Neural cell (in vitro differentiated cells): ENCODE measurements around the gene DPEP1. TPM values are rescaled to one million over a fixed set of nuclear protein-coding genes. Genes with fewer than 3 reads are reported as not detected.
"Not testable (repeated sequence)": the region's sequence is repeated elsewhere in the genome, so short reads cannot be mapped to it uniquely, and the experiment has no call there.

Source experiments
- H2AFZ ChIP-seq: fragments of 200-600, 300-800 bp; sonication (generic), shearing (Covaris generic); 2 replicates; pipeline ENCODE4 v1.6.0; 2014; ENCODE audit warnings: low read depth, mild to moderate bottlenecking, antibody characterized with exemption, low read length, moderate library complexity
- H3F3A ChIP-seq: fragments of 200-600 bp; shearing (Covaris generic); 2 replicates; pipeline ENCODE4 v1.6.1; 2016; ENCODE audit warnings: mild to moderate bottlenecking, moderate library complexity, mixed read lengths, antibody characterized with exemption, low read length; ENCODE audit not compliant: insufficient read depth, poor library complexity, severe bottlenecking
- H3K27ac ChIP-seq: fragments of 200-600, 300-800 bp; sonication (generic), shearing (Covaris generic); 2 replicates; pipeline ENCODE4 v1.5.1; 2014; ENCODE audit warnings: mild to moderate bottlenecking, low read length, moderate library complexity
- H3K27me3 ChIP-seq: fragments of 300-800, 200-600 bp; sonication (generic), shearing (Covaris generic); 2 replicates; pipeline ENCODE4 v1.6.0; 2014; ENCODE audit warnings: mild to moderate bottlenecking, low read depth, low read length, moderate library complexity; ENCODE audit not compliant: insufficient read depth
- H3K36me3 ChIP-seq: fragments of 300-800, 200-600 bp; sonication (generic), shearing (Covaris generic); 2 replicates; pipeline ENCODE4 v1.5.1; 2014; ENCODE audit warnings: mild to moderate bottlenecking, antibody characterized with exemption, low read length, moderate library complexity; ENCODE audit not compliant: insufficient read depth
- H3K4me2 ChIP-seq: fragments of 300-800, 200-600 bp; sonication (generic), shearing (Covaris generic); 2 replicates; pipeline ENCODE4 v1.6.0; 2014; ENCODE audit warnings: mild to moderate bottlenecking, low read length
- H3K4me3 ChIP-seq: fragments of 300-800, 200-600 bp; sonication (generic), shearing (Covaris generic); 2 replicates; pipeline ENCODE4 v1.5.1; 2014; ENCODE audit warnings: mild to moderate bottlenecking, low read length, moderate library complexity
- H3K79me2 ChIP-seq: fragments of 200-600 bp; shearing (Covaris generic); replicated peaks from 2 replicates; pipeline ENCODE4 v1.6.0; 2014; ENCODE audit warnings: mild to moderate bottlenecking, low read length, moderate library complexity; ENCODE audit not compliant: insufficient read depth
- H3K9ac ChIP-seq: fragments of 300-800, 200-600 bp; sonication (generic), shearing (Covaris generic); 2 replicates; pipeline ENCODE4 v1.6.1; 2016; ENCODE audit warnings: mild to moderate bottlenecking, low read length, mixed read lengths
- H3K9me2 ChIP-seq: fragments of 200-600 bp; shearing (Covaris generic); 2 replicates; pipeline ENCODE4 v1.6.1; 2016; ENCODE audit warnings: mild to moderate bottlenecking, low read length, mixed read lengths; ENCODE audit not compliant: insufficient read depth
- H3K9me3 ChIP-seq: fragments of 200-600, 300-800 bp; sonication (generic), shearing (Covaris generic); 2 replicates; pipeline ENCODE4 v1.6.1; 2016; ENCODE audit warnings: mild to moderate bottlenecking, mixed run types, low read length, moderate library complexity, mixed read lengths
- H4K20me1 ChIP-seq: fragments of 200-600 bp; shearing (Covaris generic); 2 replicates; pipeline ENCODE4 v1.6.1; 2016; ENCODE audit warnings: mild to moderate bottlenecking, mixed run types; ENCODE audit not compliant: insufficient read depth
- CTCF ChIP-seq: fragments of 450-650 bp; IDR thresholded peaks from 2 replicates; pipeline ENCODE4 v1.5.1; 2014; ENCODE audit warnings: antibody characterized with exemption, mild to moderate bottlenecking, moderate library complexity; ENCODE audit not compliant: poor library complexity, severe bottlenecking
- EP300 ChIP-seq: fragments of 450-650 bp; conservative IDR thresholded peaks from 2 replicates; pipeline ENCODE4 v1.6.1; 2014; ENCODE audit warnings: antibody characterized with exemption, mild to moderate bottlenecking, moderate library complexity; ENCODE audit not compliant: poor library complexity, severe bottlenecking
- EZH2 ChIP-seq: fragments of 200-600, 300-800 bp; shearing (Covaris generic), sonication (generic); IDR thresholded peaks from 2 replicates; pipeline ENCODE4 v1.6.1; 2014; ENCODE audit warnings: antibody characterized with exemption, low read length, borderline replicate concordance, mild to moderate bottlenecking; ENCODE audit not compliant: insufficient read depth, poor library complexity, severe bottlenecking
- MXI1 ChIP-seq: fragments of 450-650 bp; conservative IDR thresholded peaks from 2 replicates; pipeline ENCODE4 v1.6.1; 2014; ENCODE audit warnings: antibody characterized with exemption, mild to moderate bottlenecking; ENCODE audit not compliant: poor library complexity, severe bottlenecking
- POLR2AphosphoS5 ChIP-seq: IDR thresholded peaks from 2 replicates; pipeline ENCODE4 v1.6.1; 2012
- RAD21 ChIP-seq: fragments of 450-650 bp; conservative IDR thresholded peaks from 2 replicates; pipeline ENCODE4 v1.6.1; 2014; ENCODE audit warnings: antibody characterized with exemption, mild to moderate bottlenecking, moderate library complexity
- REST ChIP-seq: IDR thresholded peaks from 2 replicates; pipeline ENCODE4 v1.6.1; 2012; ENCODE audit warnings: borderline replicate concordance
- SMC3 ChIP-seq: fragments of 450-650 bp; conservative IDR thresholded peaks from 2 replicates; pipeline ENCODE4 v1.6.1; 2014; ENCODE audit warnings: antibody characterized with exemption, mild to moderate bottlenecking, moderate library complexity; ENCODE audit not compliant: poor library complexity
- TAF1 ChIP-seq: IDR thresholded peaks from 2 replicates; pipeline ENCODE4 v1.6.1; 2012; ENCODE audit warnings: low read depth
- polyA plus RNA-seq: library from polyadenylated mRNA; depleted of rRNA; stranded (reverse); fragments of >200 nt; gene quantifications from 2 replicates; pipeline ENCODE4 v1.2.3, GENCODE V29; 2014

The DPEP1 gene
- polyA plus RNA-seq, 1 donor from 2014 or later, result 0.33 TPM

- no peaks in the 10 kb centered on the region for H3K27me3 ChIP-seq
- no peaks in the 10 kb centered on the region for H4K20me1 ChIP-seq
- H3K4me3 ChIP-seq, result no peak overlapping the region
- TF ChIP-seq TAF1, result no peak
- TF ChIP-seq REST, result no peak
- no peak for TF ChIP-seq SMC3
- no peak for TF ChIP-seq POLR2AphosphoS5
- TF ChIP-seq MXI1, result no peak
- TF ChIP-seq EZH2, result no peak
- TF ChIP-seq EP300, result no peak
- no peak for TF ChIP-seq RAD21
- no peak for TF ChIP-seq CTCF
- no peaks in the 10 kb centered on the region for H3K36me3 ChIP-seq
- H2AFZ ChIP-seq, result no peak overlapping the region
- no peaks in the 10 kb centered on the region for H3F3A ChIP-seq
- H3K27ac ChIP-seq, result no peak overlapping the region
- no peaks in the 10 kb centered on the region for H3K9me3 ChIP-seq
- H3K79me2 ChIP-seq, result no peaks in the 10 kb centered on the region
- no peak overlapping the region for H3K4me2 ChIP-seq
- no peaks in the 10 kb centered on the region for H3K9me2 ChIP-seq
- no peak overlapping the region for H3K9ac ChIP-seq
Measured at GRCh38 chr16:89586218-89586617, 27.2 kb upstream of the DPEP1 start.

- Histone ChIP-seq H3K4me2 (no peak overlapping the region), H3K36me3 (no peaks in the 10 kb centered on the region), H3K9ac (no peak overlapping the region), H3K27me3 (no peaks in the 10 kb centered on the region), H3K9me2 (no peaks in the 10 kb centered on the region), H4K20me1 (no peaks in the 10 kb centered on the region), H3F3A (no peaks in the 10 kb centered on the region), H3K9me3 (no peaks in the 10 kb centered on the region), H3K79me2 (no peaks in the 10 kb centered on the region), H2AFZ (no peak overlapping the region), H3K27ac (no peak overlapping the region), H3K4me3 (no peak overlapping the region)
- TF ChIP-seq EP300 (no peak), RAD21 (no peak), POLR2AphosphoS5 (no peak), EZH2 (no peak), TAF1 (no peak), CTCF (no peak), MXI1 (no peak), SMC3 (no peak), REST (no peak)
Measured at GRCh38 chr16:89586853-89587252, 26.6 kb upstream of the DPEP1 start.

- not testable (repeated sequence) for H3K36me3 ChIP-seq, H3K4me2 ChIP-seq
Measured at GRCh38 chr16:89587676-89588075, 25.8 kb upstream of the DPEP1 start.

More at GRCh38 chr16:89587676-89588075, 25.8 kb upstream of the DPEP1 start:
- not testable (repeated sequence) for H3K9ac ChIP-seq, H3K27ac ChIP-seq, H3K79me2 ChIP-seq, H3K27me3 ChIP-seq, H3K9me2 ChIP-seq, H3F3A ChIP-seq, H3K9me3 ChIP-seq, H3K4me3 ChIP-seq, H4K20me1 ChIP-seq, H2AFZ ChIP-seq
